GM10847 (cell line): Measurements from ENCODE around the gene GBA3.

ENCODE experiments used
- POLR2A ChIP-seq: IDR thresholded peaks from 2 replicates; pipeline ENCODE4 v1.6.1; 2011; ENCODE audit not compliant: insufficient read length; ENCODE audit errors: extremely low read depth

GBA3 gene

DNA sequence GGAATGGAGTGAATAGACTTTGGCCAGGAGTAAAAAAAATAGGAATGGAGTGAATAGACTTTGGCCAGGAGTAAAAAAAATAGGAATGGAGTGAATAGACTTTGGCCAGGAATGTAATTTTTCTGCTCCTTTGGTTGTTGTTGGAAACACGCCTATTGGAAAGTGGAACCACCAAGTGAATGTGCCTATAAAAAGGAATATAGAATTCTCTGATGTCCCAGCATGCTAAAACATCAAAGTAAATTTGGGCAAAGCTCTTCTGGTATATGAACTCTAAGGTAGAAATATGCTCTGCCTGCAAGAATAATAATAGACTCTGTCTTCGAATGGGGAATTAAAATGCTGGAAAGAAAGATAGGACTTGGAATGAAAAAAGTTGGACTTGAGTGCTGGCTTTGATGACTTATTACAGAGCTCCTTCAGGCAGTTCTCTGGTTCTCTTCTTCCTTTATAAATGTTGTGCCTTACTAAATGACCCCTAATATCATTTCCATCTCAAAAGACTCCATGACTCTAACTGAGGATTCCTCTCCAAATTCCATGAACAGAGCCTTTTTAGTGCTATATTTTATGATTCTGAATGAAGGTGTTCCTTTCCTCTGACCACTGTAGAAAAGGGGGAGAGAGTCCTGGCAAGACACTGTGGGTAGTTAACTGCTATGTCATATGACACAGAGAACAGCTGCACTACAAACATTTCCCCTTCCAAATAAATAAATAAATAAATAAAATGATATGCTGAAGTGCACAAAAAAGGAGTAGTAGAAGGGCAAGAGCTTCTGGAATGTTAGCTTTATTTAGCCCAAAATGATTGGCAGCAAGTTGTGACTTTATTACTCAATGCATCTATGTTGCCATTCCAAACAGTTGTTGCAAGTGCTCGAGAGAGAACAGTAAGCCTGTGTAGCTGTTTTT lies 13.5 kb upstream of the GBA3 start:
- no peak for TF ChIP-seq POLR2A

DNA sequence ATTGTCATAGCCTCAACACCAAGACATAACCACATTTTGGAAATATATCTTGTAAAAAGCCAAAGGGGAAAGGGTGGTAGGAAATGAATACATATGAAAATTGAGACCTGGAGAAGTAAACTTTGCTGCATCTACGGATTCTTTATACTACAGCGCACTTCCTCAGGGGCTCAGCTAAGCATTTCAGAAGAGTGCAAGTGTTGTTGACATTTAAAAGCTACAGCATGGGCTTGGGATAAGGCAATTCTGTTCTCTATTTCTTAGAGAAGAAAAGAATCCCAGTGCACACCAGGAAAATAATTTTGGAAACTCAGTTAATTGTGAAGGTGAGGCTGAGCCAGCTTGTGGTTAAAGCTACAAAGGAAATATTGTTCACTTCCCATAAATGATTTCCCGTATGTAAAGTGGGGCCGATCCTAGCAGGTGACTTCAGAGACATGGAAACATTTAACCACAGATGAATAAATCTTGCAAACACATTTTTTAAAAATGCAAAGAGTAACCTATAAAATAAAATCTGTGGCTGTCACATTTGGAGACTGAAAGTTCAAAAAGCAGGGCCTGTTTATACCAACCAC lies 12.6 kb upstream of the GBA3 start:
- no peak for TF ChIP-seq POLR2A

DNA sequence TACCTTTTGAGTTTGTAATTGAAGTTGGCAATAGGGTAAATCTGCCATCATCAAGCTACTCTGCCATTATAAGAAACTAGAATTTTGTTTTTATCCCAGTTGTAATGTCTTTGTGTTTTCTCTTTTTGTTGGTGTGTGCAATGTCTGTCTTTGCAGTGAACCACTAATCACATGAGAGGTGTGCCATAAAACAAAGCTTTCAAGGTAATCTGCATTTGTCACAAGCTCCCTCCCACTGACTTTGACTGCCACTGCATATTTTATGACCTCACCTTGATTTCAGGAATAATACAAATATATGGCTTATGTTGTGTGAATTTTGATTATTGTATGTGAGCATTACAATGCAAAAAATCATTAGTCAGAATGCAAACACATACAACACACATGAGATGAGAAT lies 9.0 kb upstream of the GBA3 start:
- no peak for TF ChIP-seq POLR2A

DNA sequence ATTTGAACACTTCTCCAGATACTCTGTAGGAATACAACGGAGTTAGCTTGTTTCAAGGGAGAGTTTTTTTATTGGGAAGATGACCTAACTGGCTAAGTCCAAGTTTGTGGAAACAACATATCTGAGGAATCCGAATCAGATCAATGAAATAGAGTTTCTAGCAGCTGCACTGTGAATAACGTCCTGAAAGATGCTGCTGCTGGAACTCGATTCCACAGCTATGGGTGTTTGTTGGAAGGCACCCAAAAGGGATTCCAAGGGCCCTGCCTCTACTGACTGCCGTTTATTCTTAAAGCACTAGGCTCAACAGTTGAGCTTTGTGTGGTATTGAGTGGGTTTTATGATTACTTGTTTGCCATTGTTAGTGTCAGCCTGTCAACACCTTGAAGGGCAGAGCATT lies 6.6 kb upstream of the GBA3 start:
- no peak for TF ChIP-seq POLR2A

DNA sequence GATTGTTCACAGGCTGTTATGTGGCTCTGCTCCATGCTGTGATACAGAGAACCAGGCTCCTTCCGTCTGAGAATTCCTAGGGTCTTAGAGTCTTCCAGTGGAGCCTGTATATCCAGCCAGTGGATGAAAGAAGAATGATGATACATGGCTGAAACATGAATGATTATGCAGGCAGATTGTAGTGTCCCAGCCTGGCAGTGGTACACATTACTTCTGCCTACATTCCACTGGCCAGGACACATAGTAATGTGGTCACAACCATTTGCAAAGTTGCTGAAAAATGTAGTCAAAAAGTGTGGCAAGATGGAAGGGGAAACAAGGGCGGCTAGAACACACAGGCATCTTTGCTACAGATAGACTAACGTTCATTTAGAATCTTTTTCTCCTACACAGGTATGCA lies 4.5 kb upstream of the GBA3 start:
- no peak for TF ChIP-seq POLR2A

DNA sequence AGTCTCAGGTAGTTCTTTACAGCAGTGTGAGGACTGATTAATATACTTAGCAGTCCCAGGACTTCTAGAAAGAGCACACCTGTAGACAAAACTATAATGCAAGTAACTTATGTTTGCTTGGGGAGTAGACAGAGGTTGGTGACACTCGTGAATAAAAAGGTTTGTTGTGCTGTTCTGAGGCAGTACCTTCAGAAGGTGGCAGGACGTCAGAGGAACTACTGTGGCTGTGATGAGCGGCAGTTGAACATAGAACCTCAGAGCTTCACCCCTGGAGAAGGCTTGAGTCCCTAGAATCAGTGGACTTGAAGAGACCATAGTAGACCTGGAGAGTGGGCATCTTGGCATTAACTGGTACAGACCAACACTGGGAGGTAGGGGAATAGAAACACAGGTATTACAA lies 3.3 kb upstream of the GBA3 start:
- TF ChIP-seq POLR2A: no peak

DNA sequence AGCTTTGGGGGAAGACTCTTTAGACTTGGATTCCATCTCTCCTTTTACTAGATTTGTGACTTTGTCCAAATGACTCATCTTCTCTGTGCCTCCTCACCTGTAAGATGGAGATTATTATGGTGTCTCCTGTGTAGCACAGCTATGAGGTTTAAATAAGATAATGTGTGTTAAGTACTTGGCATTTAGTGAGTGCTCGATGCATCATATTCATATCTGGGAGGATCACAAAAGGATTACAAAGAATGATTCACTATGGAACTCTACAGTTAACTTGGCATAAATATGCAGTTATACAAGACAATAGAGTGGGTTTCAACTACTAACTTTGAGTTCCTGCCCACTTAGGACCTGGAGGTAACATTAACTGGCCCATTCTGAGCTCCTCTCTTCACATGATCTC lies 2.3 kb downstream of the GBA3 start:
- no peak for TF ChIP-seq POLR2A

DNA sequence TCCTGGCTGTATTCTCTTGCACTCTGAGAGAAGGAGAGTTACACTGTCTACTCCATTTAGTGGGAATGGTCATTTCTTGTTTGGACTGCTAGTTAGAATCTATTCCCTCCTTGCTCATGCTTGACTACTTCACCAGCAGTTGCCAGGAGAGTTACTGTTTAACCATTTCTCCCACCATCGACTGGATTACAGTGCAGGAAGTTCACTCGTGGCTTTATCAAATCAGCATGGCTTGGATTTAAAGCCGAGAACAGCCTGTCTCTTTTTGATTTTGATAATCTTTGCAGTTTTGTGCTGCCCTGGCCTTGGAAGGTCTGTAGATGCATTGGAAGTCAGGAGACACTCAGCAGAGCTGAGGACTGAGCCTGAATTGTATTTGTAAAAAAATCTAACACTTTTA lies 3.2 kb downstream of the GBA3 start:
- no peak for TF ChIP-seq POLR2A

DNA sequence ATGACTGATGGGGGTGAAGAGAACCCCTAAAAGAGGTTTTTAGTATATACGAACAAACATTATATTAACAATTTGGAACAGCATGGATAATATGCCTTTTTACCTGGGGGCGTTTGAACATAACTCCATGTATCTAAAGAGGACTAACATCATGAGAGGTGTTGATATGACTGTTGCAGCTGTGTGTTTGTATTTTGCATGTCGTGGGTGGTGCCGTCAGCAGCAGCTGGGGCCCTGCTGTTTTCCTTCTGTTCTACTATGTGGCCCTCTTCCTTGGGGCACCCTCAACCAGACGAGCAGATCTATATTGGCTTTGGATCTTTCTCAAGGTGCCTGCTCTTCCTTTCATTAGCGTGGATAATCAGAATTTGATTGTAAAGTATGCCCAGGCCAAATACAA lies 11.2 kb downstream of the GBA3 start:
- no peak for TF ChIP-seq POLR2A

DNA sequence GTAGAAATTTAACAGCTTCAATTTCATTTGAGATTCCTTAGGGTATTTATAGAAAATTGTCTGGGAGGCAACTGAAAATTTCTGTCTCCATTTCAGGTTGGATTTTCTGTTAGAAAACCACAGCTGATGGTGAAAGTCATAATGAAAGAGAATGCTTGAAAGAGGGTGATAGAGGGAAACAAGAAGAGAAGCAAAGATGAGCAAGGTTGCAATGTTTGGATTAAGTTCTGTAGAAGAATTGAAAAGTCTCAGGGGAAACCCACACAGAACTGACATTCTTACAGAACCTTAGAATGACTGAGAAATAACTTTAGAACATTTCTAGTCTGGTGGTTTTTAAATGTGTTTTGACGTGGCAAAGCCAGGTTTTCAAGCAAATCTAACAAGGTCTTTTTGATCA lies 14.7 kb downstream of the GBA3 start:
- no peak for TF ChIP-seq POLR2A

DNA sequence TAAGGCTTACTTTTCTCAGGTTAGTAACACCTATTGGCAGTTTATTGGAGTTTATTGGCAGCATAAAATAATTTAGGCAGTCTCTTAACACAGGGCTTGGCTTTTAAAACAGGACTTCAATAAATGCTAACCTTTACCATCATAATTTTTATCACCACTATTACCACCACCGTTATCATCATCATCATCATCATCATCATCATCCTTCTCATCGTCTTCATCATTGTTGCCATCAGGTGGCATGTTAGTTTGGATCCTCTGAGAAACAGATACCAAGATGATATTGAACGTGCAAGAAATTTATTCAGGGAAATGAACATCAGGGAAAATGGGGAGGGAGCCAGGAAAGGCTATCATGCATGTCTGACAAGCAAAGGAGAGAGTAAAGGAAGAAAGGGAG lies 16.2 kb downstream of the GBA3 start:
- TF ChIP-seq POLR2A: no peak

DNA sequence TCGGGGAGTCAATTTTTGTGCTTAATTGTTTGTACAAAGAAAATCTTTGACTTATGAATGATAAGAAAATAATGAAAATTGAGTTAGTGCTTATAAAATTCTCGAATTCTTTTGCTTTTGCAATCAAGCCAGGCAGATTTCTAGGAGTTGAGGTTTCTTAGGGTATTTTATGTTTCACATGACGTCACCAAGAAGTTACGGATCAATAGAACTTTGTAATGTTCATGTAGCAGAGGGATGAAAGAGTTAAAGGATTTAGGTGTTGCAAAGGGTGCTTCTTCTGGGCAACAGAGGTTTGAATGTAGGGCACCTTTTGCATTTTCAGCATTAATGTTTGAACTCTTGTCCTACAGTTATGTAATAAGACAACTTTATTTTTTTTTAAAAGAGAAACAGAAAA lies 19.4 kb downstream of the GBA3 start:
- no peak for TF ChIP-seq POLR2A

DNA sequence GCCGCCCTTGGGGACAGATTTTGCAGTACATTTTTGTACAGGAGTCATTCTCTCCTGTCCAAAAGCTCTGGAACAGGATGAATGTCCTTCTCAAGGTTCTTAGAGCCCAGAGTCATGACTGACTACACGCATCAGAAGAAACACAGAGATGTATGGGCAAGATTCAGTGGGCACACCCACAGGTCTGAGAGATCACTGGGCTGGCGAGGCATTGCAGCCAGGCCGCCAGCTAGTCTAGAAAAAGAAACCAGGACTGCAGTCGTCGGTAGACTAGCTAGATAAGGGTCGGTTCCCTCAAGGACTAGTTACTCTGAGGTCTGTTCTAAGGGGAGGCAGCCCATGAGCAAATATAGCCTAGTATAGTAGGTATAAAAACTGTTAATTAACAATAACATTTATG lies 19.8 kb downstream of the GBA3 start:
- TF ChIP-seq POLR2A: no peak

DNA sequence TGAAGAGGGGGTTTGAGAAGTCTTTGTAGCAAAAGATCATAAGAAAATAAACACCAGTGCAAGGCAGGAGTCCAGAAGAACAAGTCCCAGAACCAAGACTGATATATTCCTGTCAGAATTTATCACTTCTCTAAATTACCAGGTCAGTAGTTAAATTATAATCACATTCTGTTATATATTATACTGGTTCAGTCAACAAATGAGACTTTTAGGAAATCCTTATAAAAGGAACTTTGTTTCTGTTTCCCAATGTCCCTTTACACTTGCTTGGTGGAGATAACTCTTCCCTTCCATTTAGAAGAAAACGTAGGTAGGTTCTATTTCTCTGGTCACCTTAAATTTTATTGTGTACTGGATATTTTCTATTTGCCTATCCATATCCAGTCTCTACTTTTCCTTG lies 21.1 kb downstream of the GBA3 start:
- TF ChIP-seq POLR2A: no peak

DNA sequence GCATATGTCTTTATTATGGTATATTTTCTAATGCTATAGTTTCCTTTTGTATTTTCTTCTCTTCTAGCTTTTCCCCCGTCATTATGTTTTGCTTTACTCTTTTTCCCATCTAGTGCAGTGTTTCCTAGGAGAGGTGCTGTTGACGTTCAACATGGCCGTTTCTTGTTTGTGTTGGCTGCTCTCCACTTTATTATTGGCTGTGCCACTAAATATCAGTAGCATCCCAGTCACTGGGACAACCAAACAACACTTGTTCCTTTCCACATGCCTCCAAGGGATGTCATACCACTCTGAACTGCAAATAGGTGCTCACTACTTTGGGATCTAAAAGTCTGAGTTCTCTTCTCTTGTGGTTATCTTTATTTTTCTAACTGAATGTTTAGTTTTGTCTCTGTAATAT lies 26.5 kb downstream of the GBA3 start:
- no peak for TF ChIP-seq POLR2A

DNA sequence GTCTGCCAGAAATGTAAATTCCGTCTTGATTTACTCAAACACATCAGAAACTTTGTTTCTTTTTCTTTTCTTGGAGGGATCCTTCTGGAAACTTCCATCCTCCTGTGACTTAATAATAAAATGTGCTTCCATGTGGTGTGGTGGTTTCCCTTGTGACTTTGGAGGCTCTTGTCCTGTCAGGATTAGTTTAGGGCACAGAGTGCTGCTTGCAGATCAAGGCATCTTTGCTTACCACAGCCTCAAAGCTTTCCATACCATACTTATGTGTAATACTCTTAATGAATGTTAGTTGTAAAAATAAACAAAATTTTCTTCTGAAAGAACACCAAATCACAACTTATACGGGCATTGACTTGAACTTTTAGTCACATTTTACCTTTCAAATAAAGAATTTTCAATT lies 27.4 kb downstream of the GBA3 start:
- TF ChIP-seq POLR2A: no peak

DNA sequence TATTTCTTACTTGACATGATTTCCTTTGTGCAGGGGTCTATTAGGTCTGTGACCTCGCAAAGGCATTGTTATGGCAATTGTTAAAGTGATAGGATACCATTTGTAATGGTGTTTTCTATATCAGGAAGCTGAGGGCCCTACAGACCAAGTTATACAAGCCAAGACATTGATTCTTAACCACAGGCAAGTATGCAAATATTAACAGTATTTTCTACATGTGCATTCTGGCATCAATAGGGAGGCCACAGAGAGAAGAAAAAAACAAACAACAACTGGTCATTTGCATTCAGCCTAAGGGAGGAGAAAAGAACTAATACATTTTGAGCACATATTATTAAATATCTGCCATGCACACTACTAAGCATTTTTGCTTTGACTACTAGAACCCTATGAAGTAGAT lies 28.5 kb downstream of the GBA3 start:
- no peak for TF ChIP-seq POLR2A
